A549 treated with AZD2906 at 1 μM for 4 hours (cell line): ENCODE results near the gene TTC38. TPM values are rescaled to one million over a fixed set of nuclear protein-coding genes. Genes with fewer than 3 reads are reported as not detected.

ENCODE experiments used
- total RNA-seq: library from RNA; stranded (reverse); fragments of 200-300 nt; extraction: Qiagen RNA extraction; gene quantifications from 5 replicates; pipeline ENCODE4 v1.2.3, GENCODE V29; 2022

The TTC38 gene
- 11.4 to 15.9 TPM (median 12.5 TPM) in 5 replicates for total RNA-seq

GRCh38 chr22:46267431-46268279 is at the start of gene TTC38:
TSS of gene TTC38 (plus strand) at chr22:46268008. CDS start at chr22:46268040, 32 bp downstream.

GRCh38 chr22:46250035-46250782 is 17.6 kb upstream of the TTC38 start, which contains the start of gene CDPF1:
TSS of gene CDPF1 (minus strand) at chr22:46250293. CDS start at chr22:46248284, 2,009 bp downstream.

DNA sequence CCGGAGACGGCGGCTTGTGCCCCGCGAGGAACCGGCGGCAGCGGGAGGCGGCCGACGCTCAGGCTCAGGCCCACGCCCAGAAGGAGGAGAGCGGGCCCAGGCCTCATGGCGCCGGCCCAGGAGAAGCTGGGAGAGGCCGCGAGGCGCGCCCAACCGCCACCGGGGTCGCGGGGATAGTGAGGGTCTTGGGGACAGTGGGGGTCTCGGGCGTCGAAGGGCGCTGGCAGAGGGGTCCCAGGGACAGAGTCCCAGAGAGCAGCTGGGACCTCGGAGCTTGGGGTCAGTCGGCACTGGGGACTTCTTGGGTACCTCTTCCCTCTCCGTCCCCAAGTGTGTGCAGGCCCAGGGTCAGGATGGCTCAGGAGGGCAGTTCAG is 4.6 kb upstream of the TTC38 start, which contains the start of gene PKDREJ:
Gene PKDREJ, minus strand, starts transcription at position 128 of the 375 bp plus-strand sequence. Its CDS starts 21 bp downstream, at position 107.

DNA sequence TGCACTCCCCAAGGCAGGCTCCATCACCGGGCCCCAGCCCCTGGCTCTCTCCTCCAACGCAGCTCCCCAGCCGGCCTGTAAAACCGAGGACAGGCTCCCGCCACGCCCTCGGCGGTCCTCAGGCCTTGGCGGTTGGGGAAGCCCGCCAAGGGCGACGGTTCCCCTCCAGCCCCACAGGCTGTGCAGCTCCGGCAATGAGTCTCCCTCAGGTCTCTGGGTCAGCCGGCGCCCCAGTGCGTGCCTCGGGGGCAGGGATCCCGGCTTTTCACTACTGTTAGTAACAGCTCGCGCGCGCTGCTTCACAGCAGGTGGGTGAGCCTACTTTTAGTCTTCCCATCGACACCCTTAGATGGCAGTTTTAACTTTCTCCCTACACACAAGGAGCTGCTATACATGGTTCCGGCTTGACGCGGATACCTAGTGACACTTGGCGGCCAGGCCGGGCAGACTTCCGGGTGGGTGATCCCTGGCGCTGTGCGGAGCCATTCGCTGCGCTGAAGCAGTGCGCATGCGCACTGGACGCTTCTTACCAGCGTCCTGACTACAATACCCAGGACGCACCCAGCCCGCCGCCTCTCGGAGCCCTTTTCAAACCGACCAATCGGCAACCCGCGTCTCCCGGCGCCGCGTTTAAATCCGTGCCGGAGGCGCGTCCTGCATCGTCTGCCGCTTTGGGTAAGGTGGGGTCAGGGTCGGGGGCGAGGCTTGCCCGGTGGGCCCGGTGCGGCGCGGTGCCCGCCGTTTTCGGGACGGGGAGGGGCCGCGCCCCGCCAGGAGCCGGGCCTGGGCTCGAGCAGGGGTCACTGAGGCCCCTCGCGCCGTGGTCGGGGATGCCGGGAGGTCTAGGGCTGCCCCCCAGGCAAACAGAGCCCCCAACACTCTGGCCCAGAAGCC is 28.7 kb downstream of the TTC38 start, which contains the start of gene GTSE1:
Gene GTSE1, plus strand, starts transcription at position 614 of the 894 bp plus-strand sequence. CDS start 531 bp downstream, outside the sequence.

GRCh38 chr22:46335201-46336118 is 67.7 kb downstream of the TTC38 start, which contains the start of gene TRMU:
TSS of gene TRMU (plus strand) at chr22:46335714. CDS start at chr22:46335765, 51 bp downstream.

Other genes starting within 250 kb of the TTC38 start
- 0.96 to 2.0 TPM (median 1.6 TPM) in 5 replicates for gene PPARA, start 117.5 kb upstream of the TTC38 start, total RNA-seq
- 8.4 to 12.6 TPM (median 10.0 TPM) in 5 replicates for gene CDPF1, start 17.7 kb upstream of the TTC38 start, total RNA-seq
- gene PKDREJ, start 4.7 kb upstream of the TTC38 start, total RNA-seq, result not detected in 5 replicates
- 28.0 to 34.4 TPM (median 30.7 TPM) in 5 replicates for gene GTSE1, start 28.9 kb downstream of the TTC38 start, total RNA-seq
- gene TRMU, start 67.7 kb downstream of the TTC38 start, total RNA-seq, result 32.1 to 37.9 TPM (median 35.9 TPM) in 5 replicates